ENCODE measurements around the gene XPR1.
A peak's percentile ranks its signal among the peaks of the same experiment; 100 is the strongest.

Gene XPR1

GRCh38 chr1:180615493-180616290 lies 16.1 kb upstream of the XPR1 start:
- no peak for DNase-seq (ENCODE audit: low spot score)

DNA sequence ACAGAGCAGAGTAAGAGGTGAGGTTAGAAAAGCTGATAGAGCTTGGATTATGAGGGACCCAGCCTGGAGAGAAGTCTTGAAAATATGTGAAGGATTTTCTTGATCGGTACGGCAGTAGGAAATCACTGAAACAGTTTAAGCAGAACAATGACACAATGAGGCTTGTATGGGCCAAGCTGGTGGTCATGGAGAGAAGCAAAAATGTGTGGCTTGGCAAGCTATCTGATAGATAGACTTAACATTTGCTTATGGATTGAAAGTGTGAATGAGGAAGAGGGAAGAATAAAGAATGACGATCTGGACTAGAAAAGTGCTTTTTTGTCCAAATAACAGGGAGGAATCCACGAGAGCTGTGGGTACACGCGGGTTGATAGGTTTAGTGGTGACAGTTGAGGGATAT lies 15.4 kb upstream of the XPR1 start:
- no peak for DNase-seq (ENCODE audit: low spot score)

GRCh38 chr1:180617774-180618395 lies 13.9 kb upstream of the XPR1 start:
- no peak for DNase-seq (ENCODE audit: low spot score)

- no peak for DNase-seq (ENCODE audit: low spot score)
These were observed 11.2 kb upstream of the XPR1 start for GRCh38 chr1:180620581-180620980.

GRCh38 chr1:180622658-180623508 lies 8.9 kb upstream of the XPR1 start:
- no peak for DNase-seq (ENCODE audit: low spot score)

- DNase-seq (ENCODE audit: low spot score), result no peak
These were observed 8.1 kb upstream of the XPR1 start for GRCh38 chr1:180623579-180624347.

- DNase-seq (ENCODE audit: low spot score), result no peak
These were observed 5.1 kb upstream of the XPR1 start for GRCh38 chr1:180626711-180627110.

GRCh38 chr1:180627411-180627810 lies 4.4 kb upstream of the XPR1 start:
- DNase-seq (ENCODE audit: low spot score), result no peak

DNA sequence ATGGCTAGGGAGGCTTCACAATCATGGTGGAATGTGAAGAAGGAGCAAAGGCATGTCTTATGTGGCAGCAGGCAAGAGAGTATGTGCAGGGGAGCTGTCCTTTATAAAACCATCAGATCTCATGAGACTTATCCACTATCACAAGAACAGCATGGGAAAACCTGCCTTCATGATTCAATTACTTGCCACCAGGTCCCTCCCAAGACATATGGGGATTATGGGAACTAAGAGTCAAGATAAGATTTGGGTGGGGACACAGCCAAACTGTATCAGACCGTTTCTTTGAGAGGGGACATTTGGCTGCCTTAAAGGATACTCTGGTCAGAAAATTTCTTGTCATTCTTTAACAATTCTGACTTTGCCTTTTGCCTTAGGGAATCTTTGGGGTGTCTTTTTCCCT lies 3.2 kb upstream of the XPR1 start:
- no peak for DNase-seq (ENCODE audit: low spot score)

- DNase-seq (ENCODE audit: low spot score), result no peak
These were observed 1.2 kb upstream of the XPR1 start for GRCh38 chr1:180630408-180631193.

DNA sequence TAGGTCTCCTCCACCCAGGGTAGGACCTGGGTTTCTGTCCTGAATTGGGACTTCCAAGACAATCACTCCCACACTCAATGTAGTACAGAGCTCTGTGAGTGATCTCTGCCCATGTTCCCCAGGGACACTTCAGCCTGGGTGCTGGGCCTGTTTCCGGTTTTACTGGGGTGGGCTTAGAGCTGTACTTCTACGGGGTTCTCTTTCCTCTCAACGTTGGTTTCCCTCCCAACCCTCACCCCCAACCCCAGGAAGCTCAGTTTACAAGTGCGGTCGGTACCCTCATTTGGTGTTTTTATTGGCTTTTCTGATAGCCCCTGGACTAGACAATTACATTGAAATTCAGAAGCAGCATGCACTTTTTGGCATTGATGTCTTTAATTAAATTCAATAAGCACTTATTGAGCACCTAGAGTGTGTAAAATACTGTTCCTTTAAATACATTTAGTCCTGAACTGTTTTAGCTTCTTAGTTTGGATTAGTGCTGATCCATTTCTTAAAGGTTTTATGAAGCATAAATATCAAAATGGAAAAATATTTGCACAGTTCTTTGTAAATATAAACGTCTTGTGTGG lies 542 bp upstream of the XPR1 start:
- no peak for DNase-seq (ENCODE audit: low spot score)

GRCh38 chr1:180632326-180633056 lies 669 bp downstream of the XPR1 start:
- DNase-seq (ENCODE audit: low spot score), result peak; percentile 54

GRCh38 chr1:180633057-180634056 lies 1.5 kb downstream of the XPR1 start:
- DNase-seq (ENCODE audit: low spot score), result no peak

- peak; percentile 20 for DNase-seq (ENCODE audit: low spot score)
These were observed 4.3 kb downstream of the XPR1 start for GRCh38 chr1:180636138-180636537.

DNA sequence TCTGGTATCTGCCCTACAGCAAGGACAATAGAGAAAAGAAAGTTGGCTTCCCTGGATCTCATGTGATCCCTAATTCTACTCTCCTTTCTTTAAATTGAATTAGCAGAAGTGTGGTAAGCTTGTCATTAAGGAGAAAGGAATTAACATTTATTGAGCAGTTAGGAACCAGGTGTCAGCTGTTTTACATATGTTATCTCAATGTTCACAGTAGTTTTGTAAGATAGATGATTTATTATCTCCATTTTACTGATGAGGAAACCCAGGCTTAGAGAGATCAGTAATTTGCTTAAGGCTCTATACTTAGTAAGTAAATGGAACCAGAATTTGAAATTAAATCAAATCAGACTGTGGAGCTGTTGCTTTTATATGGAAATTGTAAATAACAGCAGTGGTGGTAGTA lies 8.0 kb downstream of the XPR1 start:
- DNase-seq (ENCODE audit: low spot score), result no peak

DNA sequence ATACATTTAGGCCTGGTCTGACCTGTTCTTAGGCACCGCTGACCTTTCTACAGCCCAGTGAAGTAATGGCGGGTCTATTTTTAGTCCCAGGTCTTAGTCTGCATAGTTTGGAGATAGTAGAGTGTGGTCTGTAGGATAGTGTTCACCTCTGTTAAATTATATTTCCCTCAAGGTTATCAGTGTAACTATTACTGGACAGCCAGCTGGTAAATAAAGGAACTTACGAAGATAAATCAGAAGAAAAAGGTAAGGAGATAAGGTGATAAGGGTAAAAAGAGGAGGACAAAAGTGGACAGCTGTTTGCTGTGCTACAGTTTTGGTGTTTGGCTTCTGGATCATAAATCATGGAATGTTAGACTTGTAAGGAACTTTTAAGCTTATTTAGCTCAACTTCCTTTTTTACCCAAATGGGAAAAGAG lies 8.7 kb downstream of the XPR1 start:
- DNase-seq (ENCODE audit: low spot score), result no peak

GRCh38 chr1:180641662-180642061 lies 9.8 kb downstream of the XPR1 start:
- no peak for DNase-seq (ENCODE audit: low spot score)

- no peak for DNase-seq (ENCODE audit: low spot score)
These were observed 11.0 kb downstream of the XPR1 start for GRCh38 chr1:180642781-180643180.

DNA sequence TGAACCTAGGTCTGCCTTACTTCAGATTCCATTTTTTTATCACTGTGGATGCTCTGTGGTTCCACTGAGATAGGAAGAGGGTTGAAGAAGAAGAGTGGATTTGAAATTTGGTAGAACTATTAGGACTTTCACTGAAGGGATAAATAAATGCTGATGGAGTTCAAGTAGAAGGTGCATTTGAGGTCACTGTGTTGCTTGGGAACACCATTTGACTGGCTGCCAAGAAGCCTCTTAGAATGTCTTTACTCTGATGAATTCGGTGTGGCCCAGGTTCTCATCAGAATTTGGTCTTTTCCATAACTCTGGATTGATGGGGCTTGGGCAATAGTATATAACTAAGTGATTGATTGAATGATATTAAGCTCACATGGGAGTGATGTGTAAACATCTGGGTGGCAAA lies 11.9 kb downstream of the XPR1 start:
- DNase-seq (ENCODE audit: low spot score), result no peak

Measured in HuH-7 (cell line).